Common myeloid progenitor, CD34-positive (primary cell): ENCODE measurements around the gene SIRT3.

ENCODE experiments used
- CTCF ChIA-PET: fragments of 350-600 bp; sonication (Branson Sonifier 250); formaldehyde crosslinking; loops from one replicate; lab custom pipeline; 2021; ENCODE audit warnings: antibody characterized with exemption; lab: Charles Lee
- POLR2A ChIA-PET: fragments of 350-600 bp; sonication (Branson Sonifier 250); formaldehyde crosslinking; loops from one replicate; lab custom pipeline; 2021; ENCODE audit warnings: antibody characterized with exemption; lab: Charles Lee
- DNase-seq, 3 donors: peaks; one replicate each; pipeline versions ENCODE4 v3.0.0 to v3.0.0-alpha.2; 2013
- H3K27ac ChIP-seq, 2 experiments: 1 replicate in 1 of 2; 2 replicates in 1 of 2; pipeline ENCODE4 v1.7.0; 2013; ENCODE audit warnings: inconsistent platforms in 2 of 2, low read length in 2 of 2, mild to moderate bottlenecking in 2 of 2, low read depth in 1 of 2, moderate library complexity in 1 of 2; ENCODE audit not compliant: severe bottlenecking in 2 of 2, insufficient read depth in 1 of 2, poor library complexity in 1 of 2
- H3K27me3 ChIP-seq, 5 experiments: replicated peaks in 2 of 5; 1 replicate in 3 of 5; 2 replicates in 2 of 5; pipeline versions ENCODE4 v1.6.1 to v1.7.0; 2013; ENCODE audit warnings: low read length in 4 of 5, mild to moderate bottlenecking in 2 of 5, moderate library complexity in 2 of 5, inconsistent platforms in 1 of 5; ENCODE audit not compliant: insufficient read depth in 5 of 5, control insufficient read depth in 4 of 5
- H3K36me3 ChIP-seq, 4 experiments: 1 replicate in 2 of 4; 2 replicates in 2 of 4; pipeline versions ENCODE4 v1.6.1 to v1.7.0; 2013; ENCODE audit warnings: low read length in 3 of 4, control low read depth in 1 of 4, mild to moderate bottlenecking in 1 of 4; ENCODE audit not compliant: control insufficient read depth in 4 of 4, insufficient read depth in 4 of 4
- H3K4me1 ChIP-seq, 4 experiments: 1 replicate in 3 of 4; 2 replicates in 1 of 4; pipeline versions ENCODE4 v1.6.1 to v1.7.1; 2013; ENCODE audit warnings: low read length in 3 of 4, mild to moderate bottlenecking in 3 of 4, control low read depth in 1 of 4, inconsistent platforms in 1 of 4, moderate library complexity in 1 of 4; ENCODE audit not compliant: control insufficient read depth in 4 of 4, insufficient read depth in 4 of 4; ENCODE audit errors: control extremely low read depth in 1 of 4
- H3K4me3 ChIP-seq, 7 experiments: 1 replicate in 4 of 7; 2 replicates in 3 of 7; pipeline versions ENCODE4 v1.5.1 to v1.7.0; 2013; ENCODE audit warnings: mild to moderate bottlenecking in 7 of 7, low read length in 6 of 7, moderate library complexity in 6 of 7, inconsistent platforms in 2 of 7, low read depth in 2 of 7, control low read depth in 1 of 7; ENCODE audit not compliant: insufficient read depth in 4 of 7, control insufficient read depth in 1 of 7; ENCODE audit errors: extremely low read depth in 1 of 7
- H3K9me3 ChIP-seq, 5 experiments: 1 replicate in 4 of 5; 2 replicates in 1 of 5; pipeline versions ENCODE4 v1.6.1 to v1.7.1; 2013; ENCODE audit warnings: low read length in 4 of 5, mild to moderate bottlenecking in 2 of 5, inconsistent platforms in 1 of 5, low read depth in 1 of 5, moderate library complexity in 1 of 5; ENCODE audit not compliant: control insufficient read depth in 4 of 5, insufficient read depth in 2 of 5; ENCODE audit errors: control extremely low read depth in 1 of 5
- WGBS: methylation state at CpG from one replicate; pipeline ENCODE4 v1.1.5; 2013; ENCODE audit not compliant: insufficient coverage; 5-methylcytosine and 5-hydroxymethylcytosine counted together

Gene SIRT3

DNA sequence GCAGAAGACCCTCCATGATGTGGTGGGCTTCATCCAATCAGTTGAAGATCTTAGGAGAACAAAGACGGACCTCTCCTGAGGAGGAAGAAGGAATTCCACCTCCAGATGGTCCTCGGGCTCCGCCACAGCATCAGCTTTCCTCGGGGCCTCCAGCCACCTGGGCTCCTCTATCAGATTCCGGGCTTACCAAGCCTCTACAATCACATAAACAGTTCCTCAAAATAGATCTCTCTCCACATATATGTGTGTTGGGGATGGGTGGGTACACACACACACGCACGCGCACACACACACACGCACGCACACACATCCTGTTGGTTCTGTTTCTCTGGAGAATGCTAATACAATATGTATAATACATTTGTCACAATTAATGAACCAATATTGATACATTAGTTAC, 23.3 kb upstream of the SIRT3 start:
- ChIA-PET POLR2A (no interaction called here), CTCF (interaction anchor here (1.5 to 4.3 kb wide), 4 partner anchors 9 to 54 kb away, joined by 3 to 31 read pairs (median 6); partner anchors contain the start of gene PSMD13)
- WGBS = 86% methylated on average over 1 of the region's 10 CpGs
- peaks cover 0 to 20% (median 5%) of the 10 kb centered on the region in 4 experiments for H3K4me1 ChIP-seq
- H3K27ac ChIP-seq = no peak overlapping the region
- DNase-seq = peak in 2 of 3 donors; percentile 59
- no peaks in the 10 kb centered on the region for H3K36me3 ChIP-seq
- H3K27me3 ChIP-seq = no peaks in the 10 kb centered on the region
- H3K9me3 ChIP-seq = peaks cover 0 to 6% (median 0%) of the 10 kb centered on the region in 5 experiments
- H3K4me3 ChIP-seq = no peak overlapping the region

- Histone ChIP-seq H3K4me1 (peaks cover 0 to 20% (median 5%) of the 10 kb centered on the region in 4 experiments), H3K4me3 (no peak overlapping the region), H3K27me3 (no peaks in the 10 kb centered on the region), H3K9me3 (peaks cover 0 to 6% (median 0%) of the 10 kb centered on the region in 5 experiments), H3K27ac (no peak overlapping the region), H3K36me3 (peaks cover 3 to 11% (median 5%) of the 10 kb centered on the region in 4 experiments)
- WGBS = 92% methylated on average over 15 of the region's 15 CpGs
- CTCF ChIA-PET = interaction anchor here (0.8 to 4.1 kb wide), 12 partner anchors 10 to 105 kb away, joined by 3 to 9 read pairs (median 3); partner anchors contain the start of genes BET1L, PSMD13 and RIC8A
- POLR2A ChIA-PET = no interaction called here
- DNase-seq = peak in 2 of 3 donors; percentile 42 to 53
Measured at GRCh38 chr11:257766-258493, 21.8 kb upstream of the SIRT3 start.

DNA sequence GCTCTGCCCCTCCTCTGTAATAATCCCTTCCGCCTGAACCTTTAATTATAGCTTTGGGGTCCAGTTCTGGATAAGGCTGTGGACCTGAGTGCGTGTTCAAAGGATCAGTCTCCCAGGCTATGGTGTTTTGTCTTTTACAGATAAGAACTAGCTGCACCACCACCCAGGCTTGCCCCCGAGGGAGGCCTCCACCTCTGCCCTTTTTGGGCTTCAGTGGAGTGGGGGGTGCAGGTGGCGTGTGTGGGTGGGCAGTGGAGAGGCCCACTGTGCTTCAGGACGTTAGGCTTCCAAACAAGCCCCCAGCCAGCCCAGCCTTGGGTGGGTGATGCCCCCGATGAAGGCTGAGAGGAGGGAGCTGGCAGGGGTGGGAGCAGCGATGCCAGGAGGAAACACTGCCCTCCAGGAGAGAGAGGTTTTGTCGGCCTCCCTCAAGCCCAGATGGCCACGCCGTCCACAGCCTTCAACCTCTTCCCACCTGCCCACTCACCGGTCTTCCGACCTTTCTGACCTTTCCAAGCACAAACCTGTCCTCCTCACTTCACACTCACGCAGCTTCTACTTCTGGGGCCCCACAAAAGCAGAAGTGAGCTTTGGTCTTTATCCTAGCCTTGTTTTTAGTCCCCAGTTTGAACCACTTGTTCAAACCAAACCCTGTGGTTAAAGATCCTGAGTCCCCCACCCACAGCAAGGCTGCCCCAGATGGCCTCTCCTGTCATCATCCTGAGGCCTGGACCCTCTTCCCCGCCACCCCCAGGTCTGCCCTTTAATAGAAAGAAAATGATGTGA, 21.0 kb upstream of the SIRT3 start:
- H3K4me1 ChIP-seq = peaks cover 0 to 20% (median 5%) of the 10 kb centered on the region in 4 experiments
- no peak overlapping the region for H3K27ac ChIP-seq
- CTCF ChIA-PET = interaction anchor here (0.7 to 4.1 kb wide), 10 partner anchors 9 to 101 kb away, joined by 3 to 9 read pairs (median 3); partner anchors contain the start of gene PSMD13
- 68% methylated on average over 10 of the region's 14 CpGs for WGBS
- peaks cover 0 to 6% (median 0%) of the 10 kb centered on the region in 5 experiments for H3K9me3 ChIP-seq
- POLR2A ChIA-PET = no interaction called here
- no peak overlapping the region for H3K4me3 ChIP-seq
- DNase-seq = peak in 2 of 3 donors; percentile 32 to 37
- peaks cover 3 to 19% (median 12%) of the 10 kb centered on the region in 4 experiments for H3K36me3 ChIP-seq
- no peaks in the 10 kb centered on the region for H3K27me3 ChIP-seq

DNA sequence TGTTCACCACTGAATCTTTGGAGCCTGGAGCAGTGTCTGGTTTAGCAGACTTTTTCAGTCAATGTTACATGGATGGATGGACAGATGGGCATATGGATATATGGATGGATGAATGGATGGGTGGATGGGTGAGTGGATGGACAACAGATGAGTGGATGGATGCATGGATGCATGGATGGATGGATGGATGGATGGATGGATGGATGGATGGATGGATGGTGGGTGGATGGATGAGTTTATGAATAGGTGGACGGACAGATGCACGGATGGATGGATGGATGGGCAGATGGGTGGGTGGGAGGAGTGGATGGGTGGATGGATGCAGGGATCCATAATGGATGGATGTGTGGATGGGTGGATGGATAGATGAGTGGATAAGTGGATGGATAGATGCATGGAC, 19.7 kb upstream of the SIRT3 start:
- ChIA-PET POLR2A (no interaction called here), CTCF (interaction anchor here (1.2 kb wide), 1 partner anchor 20 kb away, joined by 4 read pairs; no protein-coding TSS in a partner anchor)
- Histone ChIP-seq H3K4me3 (no peak overlapping the region), H3K27me3 (no peaks in the 10 kb centered on the region), H3K36me3 (peaks cover 6 to 32% (median 23%) of the 10 kb centered on the region in 4 experiments), H3K27ac (no peak overlapping the region), H3K9me3 (no peaks in the 10 kb centered on the region), H3K4me1 (peaks cover 0 to 20% (median 5%) of the 10 kb centered on the region in 4 experiments)
- DNase-seq = no peak
- WGBS = 100% methylated on average over 2 of the region's 2 CpGs

- WGBS = 83% methylated on average over 1 of the region's 3 CpGs
- no peak for DNase-seq
- H3K9me3 ChIP-seq = no peaks in the 10 kb centered on the region
- H3K4me1 ChIP-seq = peaks cover 0 to 20% (median 5%) of the 10 kb centered on the region in 4 experiments
- H3K4me3 ChIP-seq = no peak overlapping the region
- H3K27ac ChIP-seq = no peak overlapping the region
- CTCF ChIA-PET = interaction anchor here (0.7 to 1.2 kb wide), 2 partner anchors 14 to 21 kb away, joined by 3 to 4 read pairs; no protein-coding TSS in a partner anchor
- no peaks in the 10 kb centered on the region for H3K27me3 ChIP-seq
- POLR2A ChIA-PET = interaction anchor here (0.6 kb wide), 1 partner anchor 202 kb away, joined by 3 read pairs; no protein-coding TSS in a partner anchor
- H3K36me3 ChIP-seq = peaks cover 6 to 38% (median 28%) of the 10 kb centered on the region in 4 experiments
Measured at GRCh38 chr11:255176-255575, 19.0 kb upstream of the SIRT3 start.

DNA sequence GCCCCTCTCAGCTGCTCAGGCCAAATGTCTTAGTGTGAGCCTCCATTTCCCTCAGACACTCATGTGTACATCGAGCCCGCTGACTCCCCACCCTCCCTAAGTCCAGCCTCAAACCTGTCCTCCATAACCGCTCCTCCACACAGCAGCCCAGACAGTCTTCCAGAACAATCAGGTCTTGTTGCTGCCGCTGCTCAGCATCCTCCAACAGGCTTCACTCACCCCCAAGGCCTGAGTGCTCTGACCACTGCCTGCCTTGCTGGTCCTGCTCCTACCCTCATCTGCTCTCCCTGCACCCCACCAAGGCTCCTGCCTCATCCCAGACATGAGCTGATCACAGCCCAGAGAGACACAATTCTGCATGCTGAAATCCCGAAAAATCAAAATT, 17.7 kb upstream of the SIRT3 start:
- CTCF ChIA-PET = interaction anchor here (0.9 to 3.8 kb wide), 4 partner anchors 11 to 47 kb away, joined by 3 to 24 read pairs (median 5); partner anchors contain the start of gene BET1L
- no peak for DNase-seq
- H3K27ac ChIP-seq = no peak overlapping the region
- no peaks in the 10 kb centered on the region for H3K27me3 ChIP-seq
- 87% methylated on average over 3 of the region's 5 CpGs for WGBS
- no peak overlapping the region for H3K4me3 ChIP-seq
- POLR2A ChIA-PET = no interaction called here
- no peaks in the 10 kb centered on the region for H3K9me3 ChIP-seq
- peaks cover 11 to 50% (median 38%) of the 10 kb centered on the region in 4 experiments for H3K36me3 ChIP-seq
- peaks cover 0 to 20% (median 5%) of the 10 kb centered on the region in 4 experiments for H3K4me1 ChIP-seq
